PC-3 (cell line): ENCODE data around the gene POTEF. TPM values are rescaled to one million over a fixed set of nuclear protein-coding genes. Genes with fewer than 3 reads are reported as not detected.
A peak's percentile ranks its signal among the peaks of the same experiment; 100 is the strongest.
"Not testable (repeated sequence)": the region's sequence is repeated elsewhere in the genome, so short reads cannot be mapped to it uniquely, and the experiment has no call there.

Source experiments
- ATAC-seq: fragments of 200-7000 bp; cut with Tn5 transposase; 2 replicates; pipeline ENCODE4 v1.9.1; 2020; ENCODE audit warnings: mild to moderate bottlenecking, moderate library complexity
- Bru-seq: library from RNA; stranded (reverse); fragments of 400-500 nt; gene quantifications from one replicate; lab custom pipeline; 2021; lab: Mats Ljungman, UMichigan
- BruChase-seq, 2 experiments: library from RNA; stranded (reverse); fragments of 400-500 nt; gene quantifications; one replicate each; lab custom pipeline; 2021; lab: Mats Ljungman, UMichigan
- BruUV-seq: library from RNA; stranded (reverse); fragments of 400-500 nt; replicated peaks from 2 replicates; lab custom pipeline; 2021; lab: Mats Ljungman, UMichigan
- CTCF ChIA-PET: fragments of 300-600 bp; sonication (Branson Sonifier 250); formaldehyde crosslinking; loops from one replicate; lab custom pipeline; 2022; ENCODE audit warnings: antibody characterized with exemption; lab: Charles Lee
- POLR2A ChIA-PET: fragments of 300-600 bp; sonication (Branson Sonifier 250); formaldehyde crosslinking; loops from one replicate; lab custom pipeline; 2022; ENCODE audit warnings: antibody characterized with exemption; ENCODE audit not compliant: unreplicated experiment; lab: Charles Lee
- DNase-seq: peaks from one replicate; pipeline ENCODE4 v3.0.0-alpha.2; 2015
- H2AFZ ChIP-seq: fragments of 300-600 bp; sonication (generic); 2 replicates; pipeline ENCODE4 v1.6.0; 2016; ENCODE audit warnings: antibody characterized with exemption, low read length
- H3F3A ChIP-seq: fragments of 300-600 bp; sonication (generic); one replicate; pipeline ENCODE4 v1.6.0; 2017; ENCODE audit warnings: antibody characterized with exemption, low read length, control low read depth, mild to moderate bottlenecking; ENCODE audit not compliant: unreplicated experiment
- H3K27ac ChIP-seq: fragments of 300-600 bp; sonication (generic); 2 replicates; pipeline ENCODE4 v1.5.1; 2016; ENCODE audit warnings: mild to moderate bottlenecking, low read length
- H3K27me3 ChIP-seq: fragments of 300-600 bp; sonication (generic); 2 replicates; pipeline ENCODE4 v1.6.1; 2016; ENCODE audit warnings: low read length, mixed read lengths
- H3K36me3 ChIP-seq: fragments of 300-600 bp; sonication (generic); 2 replicates; pipeline ENCODE4 v1.6.1; 2016; ENCODE audit warnings: low read depth, mixed run types, low read length, mixed read lengths
- H3K4me1 ChIP-seq: fragments of 300-600 bp; sonication (generic); 2 replicates; pipeline ENCODE4 v1.5.1; 2016; ENCODE audit warnings: low read length; ENCODE audit not compliant: insufficient read depth
- H3K4me2 ChIP-seq: fragments of 300-600 bp; sonication (generic); 2 replicates; pipeline ENCODE4 v1.6.0; 2016; ENCODE audit warnings: low read length
- H3K4me3 ChIP-seq: fragments of 300-600 bp; sonication (generic); 2 replicates; pipeline ENCODE4 v1.5.1; 2016; ENCODE audit warnings: mild to moderate bottlenecking, low read length, mixed read lengths
- H3K79me2 ChIP-seq: fragments of 300-600 bp; sonication (generic); 2 replicates; pipeline ENCODE4 v1.6.1; 2017; ENCODE audit warnings: low read length, mixed read lengths
- H3K9ac ChIP-seq: fragments of 300-600 bp; sonication (generic); 2 replicates; pipeline ENCODE4 v1.6.0; 2016; ENCODE audit warnings: mild to moderate bottlenecking, low read length
- H3K9me2 ChIP-seq: fragments of 300-600 bp; sonication (generic); replicated peaks from 2 replicates; pipeline ENCODE4 v1.6.1; 2016; ENCODE audit warnings: mixed run types, low read length, mixed read lengths
- H3K9me3 ChIP-seq: fragments of 300-600 bp; sonication (generic); 2 replicates; pipeline ENCODE4 v1.6.1; 2016; ENCODE audit warnings: low read length, mixed read lengths
- H4K20me1 ChIP-seq: fragments of 300-600 bp; sonication (generic); 2 replicates; pipeline ENCODE4 v1.6.1; 2016; ENCODE audit warnings: low read length, mixed read lengths
- CTCF ChIP-seq: fragments of 300-600 bp; sonication (generic); conservative IDR thresholded peaks from 2 replicates; pipeline ENCODE4 v1.5.1; 2017; ENCODE audit warnings: antibody characterized with exemption, low read depth, mild to moderate bottlenecking, low read length
- intact Hi-C: fragments of 100-400 bp; cut with micrococcal nuclease; formaldehyde crosslinking; loops from 2 replicates; pipeline ENCODE4 v1.9.0; 2023
- long read RNA-seq: library from polyadenylated mRNA; unstranded; transcript quantifications from one replicate; pipeline ENCODE4 v2.0.0, GENCODE V29; 2021; ENCODE audit not compliant: unreplicated experiment
- total RNA-seq: library from RNA; depleted of rRNA; stranded (reverse); fragments of >200 nt; gene quantifications from 2 replicates; pipeline ENCODE4 v1.2.3, GENCODE V29; 2014; rRNA removed

Gene POTEF
- total RNA-seq (not detected in 2 replicates), Bru-seq, nascent RNA (percentile 3 among the genes with signal in this experiment), BruChase-seq, experiment 1, labeled RNA remaining after a 6-hour chase (percentile 3 among the genes with signal in this experiment), BruChase-seq, experiment 2, labeled RNA remaining after a 2-hour chase (percentile 5 among the genes with signal in this experiment)
- long read RNA-seq = 0 reads

- DNase-seq, intact Hi-C loops: not testable (repeated sequence)
These were observed at the start of gene POTEF for GRCh38 chr2:130129120-130129829. TSS of gene POTEF (minus strand) at chr2:130129222. CDS start at chr2:130120515, 8,707 bp downstream.

GRCh38 chr2:130174866-130175265 lies 45.8 kb upstream of the POTEF start:
- H3F3A ChIP-seq, H3K4me2 ChIP-seq, H3K27ac ChIP-seq, H3K27me3 ChIP-seq, DNase-seq, H3K9me2 ChIP-seq, BruUV-seq, H3K4me1 ChIP-seq, H4K20me1 ChIP-seq, POLR2A ChIA-PET, H3K9ac ChIP-seq, H3K36me3 ChIP-seq, H3K9me3 ChIP-seq, ATAC-seq, H3K4me3 ChIP-seq, H2AFZ ChIP-seq, intact Hi-C loops, CTCF ChIA-PET: not testable (repeated sequence)
- H3K79me2 ChIP-seq = peaks cover 42% of the 10 kb centered on the region

More at GRCh38 chr2:130129120-130129829, at the start of gene POTEF:
- CTCF ChIA-PET, H3K9me2 ChIP-seq, BruUV-seq, H4K20me1 ChIP-seq, H2AFZ ChIP-seq, POLR2A ChIA-PET, H3K27me3 ChIP-seq, H3K9me3 ChIP-seq, H3K27ac ChIP-seq, H3K4me3 ChIP-seq, H3K36me3 ChIP-seq, H3K4me1 ChIP-seq, H3K79me2 ChIP-seq, H3K4me2 ChIP-seq, ATAC-seq, H3F3A ChIP-seq, H3K9ac ChIP-seq: not testable (repeated sequence)

DNA sequence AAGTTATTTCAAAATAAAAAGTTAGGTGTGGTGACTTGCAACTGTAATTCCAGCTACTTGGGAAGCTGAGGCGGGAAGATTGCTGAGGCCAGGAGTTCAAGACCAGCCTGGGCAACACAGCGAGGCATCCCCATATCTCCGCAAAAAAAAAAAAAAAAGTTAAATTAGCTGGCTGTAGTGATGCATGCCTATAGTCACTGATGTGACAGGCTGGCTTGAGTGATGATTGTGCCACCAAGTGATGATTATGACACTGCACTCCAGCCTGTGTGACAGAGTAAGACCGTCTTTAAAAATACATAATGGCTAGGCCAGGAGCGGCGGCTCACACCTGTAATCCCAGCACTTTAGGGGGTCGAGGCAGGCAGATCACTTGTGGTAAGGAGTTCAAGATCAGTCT lies 40.9 kb upstream of the POTEF start:
- H3K27ac ChIP-seq = no peak overlapping the region
- H3K79me2 ChIP-seq = no peaks in the 10 kb centered on the region
- H3K4me2 ChIP-seq = no peak overlapping the region
- no peaks in the 10 kb centered on the region for H3K9me3 ChIP-seq
- H4K20me1 ChIP-seq = no peaks in the 10 kb centered on the region
- H3K9me2 ChIP-seq = no peaks in the 10 kb centered on the region
- ATAC-seq (no peak), DNase-seq (no peak)
- H3K4me1 ChIP-seq = no peaks in the 10 kb centered on the region
- intact Hi-C loops = no loop called here
- TF ChIP-seq CTCF = no peak
- CTCF ChIA-PET = no interaction called here
- POLR2A ChIA-PET = no interaction called here
- no peaks in the 10 kb centered on the region for H3F3A ChIP-seq
- H2AFZ ChIP-seq = no peak overlapping the region
- H3K9ac ChIP-seq = no peak overlapping the region
- no peaks in the 10 kb centered on the region for H3K27me3 ChIP-seq
- no peak overlapping the region for H3K4me3 ChIP-seq
- peaks cover 19% of the 10 kb centered on the region for H3K36me3 ChIP-seq
- BruUV-seq = no TSS peak

- H3K79me2 ChIP-seq, H3K4me2 ChIP-seq, H3K4me1 ChIP-seq, H3K27ac ChIP-seq, intact Hi-C loops, H3K9me3 ChIP-seq, POLR2A ChIA-PET, H4K20me1 ChIP-seq, CTCF ChIA-PET, BruUV-seq, H3K9me2 ChIP-seq, H3K27me3 ChIP-seq, H2AFZ ChIP-seq, H3K9ac ChIP-seq, H3F3A ChIP-seq, H3K4me3 ChIP-seq, DNase-seq: not testable (repeated sequence)
- peak; percentile 46 for ATAC-seq
- peaks cover 15% of the 10 kb centered on the region for H3K36me3 ChIP-seq
These were observed 40.1 kb upstream of the POTEF start for GRCh38 chr2:130169163-130169562.

DNA sequence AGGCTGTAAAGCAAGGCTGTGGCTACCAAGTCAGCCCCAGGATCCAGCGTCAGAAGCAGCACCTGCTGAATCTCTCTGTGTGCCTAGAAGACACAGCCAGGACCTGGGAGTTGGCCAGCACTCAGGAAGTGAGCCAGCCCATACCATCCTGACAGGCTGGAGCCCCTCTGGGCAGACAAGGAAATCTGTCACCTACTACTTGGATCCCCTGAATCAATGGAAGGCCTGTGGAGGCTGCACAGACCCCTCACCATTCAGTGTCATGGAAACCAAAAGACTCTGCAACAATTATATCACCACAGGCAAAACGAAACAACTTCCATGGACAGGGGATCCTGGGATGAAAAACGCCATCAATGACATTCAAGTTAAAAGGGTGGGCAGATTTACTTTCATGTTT lies 37.6 kb upstream of the POTEF start:
- H3K9me2 ChIP-seq, POLR2A ChIA-PET, H3K4me1 ChIP-seq, H3K4me2 ChIP-seq, BruUV-seq, H4K20me1 ChIP-seq, CTCF ChIA-PET, H3K79me2 ChIP-seq, H3K9me3 ChIP-seq, ATAC-seq, H3K27me3 ChIP-seq, DNase-seq, H3K27ac ChIP-seq, H2AFZ ChIP-seq, intact Hi-C loops, H3F3A ChIP-seq, H3K9ac ChIP-seq, H3K4me3 ChIP-seq: not testable (repeated sequence)
- H3K36me3 ChIP-seq = peaks cover 15% of the 10 kb centered on the region
